ENCODE data around the gene GRK4.
"Not testable (repeated sequence)": the region's sequence is repeated elsewhere in the genome, so short reads cannot be mapped to it uniquely, and the experiment has no call there.

The GRK4 gene

DNA sequence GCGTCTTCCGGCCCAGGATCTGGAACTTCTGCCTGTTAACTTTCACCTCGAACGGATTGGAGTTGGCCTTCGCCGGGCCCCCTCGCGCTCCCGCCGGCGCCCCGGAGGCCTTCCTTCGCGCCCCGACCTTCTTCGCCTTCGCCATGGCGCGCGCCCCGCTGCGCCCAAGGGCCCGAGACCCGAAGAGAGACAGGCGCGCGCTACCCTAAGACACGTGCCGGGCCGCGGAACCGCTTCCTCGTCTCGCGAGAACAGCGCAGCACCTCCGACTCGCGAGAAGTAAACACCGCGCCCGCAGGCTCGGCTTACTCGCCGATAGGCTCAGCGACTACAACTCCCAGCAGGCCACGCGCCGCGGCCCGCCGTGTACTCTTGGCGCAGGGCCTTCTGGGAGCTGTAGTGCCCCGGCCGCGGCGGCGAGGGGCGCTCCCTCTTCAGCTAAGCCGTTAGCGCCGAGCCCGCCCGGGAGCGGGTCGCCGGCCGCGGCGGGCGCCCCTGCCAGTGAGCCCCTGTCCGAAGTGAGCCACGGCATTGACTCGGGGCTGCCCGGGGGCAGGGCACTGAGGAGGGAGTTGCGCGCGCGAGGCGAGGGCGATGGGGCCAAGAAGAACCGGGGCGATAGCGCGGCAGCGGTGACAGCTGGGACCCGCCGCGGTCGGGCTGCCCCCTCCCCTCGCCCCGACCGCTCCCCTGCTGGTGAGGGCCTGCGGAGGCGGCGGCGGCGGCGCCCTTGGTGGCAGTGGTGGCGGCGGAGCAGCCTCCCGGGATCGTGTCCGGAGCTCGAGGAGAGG, at the start of gene GRK4, which contains the start of gene NOP14:
GRK4 (plus strand) TSS at position 397 of the 791 bp plus-strand sequence. CDS start 500 bp downstream, outside the sequence.
NOP14 (minus strand) TSS at position 232 of the 791 bp plus-strand sequence; CDS start at position 145, 87 bp downstream.
- DNase-seq (ENCODE audit: low read depth in 1 of 2, low spot score in 1 of 2) = peak; percentile 90 to 95

DNA sequence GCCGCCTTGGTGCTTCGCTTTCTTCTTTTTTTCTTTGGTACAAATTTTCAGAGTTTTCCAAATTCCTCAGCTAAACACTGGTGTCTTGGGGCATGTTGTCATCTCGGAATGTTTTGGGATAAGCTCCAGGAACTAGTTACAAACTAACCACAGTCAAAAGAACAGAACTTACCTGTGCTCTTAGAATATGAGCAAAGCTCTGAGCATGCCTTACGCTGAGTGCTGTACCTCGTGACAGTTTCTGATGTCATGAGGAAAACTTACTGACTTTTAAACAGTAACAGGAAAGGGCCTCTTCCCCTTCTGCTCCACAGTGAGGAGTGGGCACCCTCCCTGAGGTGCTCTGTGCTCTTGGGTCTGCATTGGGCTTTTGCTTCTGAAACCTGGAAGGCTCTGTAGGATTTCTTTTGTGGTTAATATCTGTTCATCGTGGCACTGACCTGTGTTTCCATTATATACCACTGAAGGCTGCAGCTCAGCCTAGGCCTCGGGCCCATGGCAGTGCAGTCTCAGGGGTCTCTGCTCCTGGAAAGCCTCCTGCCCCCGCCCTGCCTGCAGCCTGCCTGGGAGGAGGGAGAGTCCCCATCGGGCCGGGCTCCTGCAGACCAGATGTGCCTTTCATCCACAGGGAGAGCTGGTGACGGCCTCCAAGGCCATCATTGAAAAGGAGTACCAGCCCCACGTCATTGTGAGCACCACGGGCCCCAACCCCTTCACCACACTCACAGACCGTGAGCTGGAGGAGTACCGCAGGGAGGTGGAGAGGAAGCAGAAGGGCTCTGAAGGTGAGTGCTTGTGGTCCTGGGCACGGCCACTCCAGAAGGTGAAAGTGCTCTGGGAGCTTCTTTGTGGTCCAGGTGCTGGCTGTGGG, 48.9 kb upstream of the GRK4 start:
- DNase-seq (ENCODE audit: low read depth in 1 of 2, low spot score in 1 of 2) = no peak

DNA sequence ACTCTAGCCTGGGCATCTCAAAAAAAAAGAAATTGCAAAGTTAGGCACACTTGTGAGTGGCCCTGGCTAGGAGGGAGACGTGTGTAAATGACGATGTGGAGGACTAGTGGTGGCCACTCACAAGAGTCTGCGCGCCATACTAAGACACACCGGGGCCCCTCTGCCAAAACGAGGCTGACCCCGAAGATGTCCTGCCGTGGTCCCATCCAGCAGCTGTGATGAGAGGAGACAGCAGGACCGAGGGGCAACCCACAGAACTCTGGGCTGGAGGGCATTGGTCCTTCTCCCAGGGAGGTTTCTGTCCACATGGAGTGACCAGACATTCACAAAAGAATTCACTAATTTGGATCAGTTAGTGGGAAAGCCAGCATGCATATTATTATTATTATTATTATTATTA, 47.6 kb upstream of the GRK4 start:
- DNase-seq (ENCODE audit: low read depth in 1 of 2, low spot score in 1 of 2) = no peak

DNA sequence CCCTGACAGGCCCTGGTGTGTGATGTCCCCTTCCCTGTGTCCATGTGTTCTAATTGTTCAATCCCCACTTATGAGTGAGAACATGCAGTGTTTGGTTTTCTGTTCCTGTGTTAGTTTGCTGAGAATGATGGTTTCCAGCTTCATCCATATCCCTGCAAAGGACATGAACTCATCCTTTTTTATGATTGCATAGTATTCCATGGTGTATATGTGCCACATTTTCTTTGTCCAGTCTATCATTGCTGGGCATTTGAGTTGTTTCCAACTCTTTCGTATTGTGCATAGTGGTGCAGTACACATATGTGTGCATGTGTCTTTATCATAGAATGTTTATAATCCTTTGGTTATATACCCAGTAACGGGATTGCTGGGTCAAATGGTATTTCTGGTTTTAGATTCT, 46.7 kb upstream of the GRK4 start:
- DNase-seq (ENCODE audit: low read depth in 1 of 2, low spot score in 1 of 2) = not testable (repeated sequence)

DNA sequence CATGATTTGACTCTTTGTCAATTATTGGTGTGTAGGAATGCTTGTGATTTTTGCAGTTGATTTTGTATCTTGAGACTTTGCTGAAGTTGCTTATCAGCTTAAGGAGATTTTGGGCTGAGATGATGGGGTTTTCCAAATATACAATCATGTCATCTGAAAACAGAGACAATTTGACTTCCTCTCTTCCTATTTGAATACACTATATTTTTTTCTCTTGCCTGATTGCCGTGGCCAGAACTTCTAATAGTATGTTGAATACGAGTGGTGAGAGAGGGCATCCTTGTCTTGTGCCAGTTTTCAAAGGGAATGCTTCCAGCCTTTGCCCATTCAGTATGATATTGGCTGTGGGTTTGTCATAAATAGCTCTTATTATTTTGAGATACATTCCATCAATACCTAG, 45.1 kb upstream of the GRK4 start:
- not testable (repeated sequence) for DNase-seq (ENCODE audit: low read depth in 1 of 2, low spot score in 1 of 2)

DNA sequence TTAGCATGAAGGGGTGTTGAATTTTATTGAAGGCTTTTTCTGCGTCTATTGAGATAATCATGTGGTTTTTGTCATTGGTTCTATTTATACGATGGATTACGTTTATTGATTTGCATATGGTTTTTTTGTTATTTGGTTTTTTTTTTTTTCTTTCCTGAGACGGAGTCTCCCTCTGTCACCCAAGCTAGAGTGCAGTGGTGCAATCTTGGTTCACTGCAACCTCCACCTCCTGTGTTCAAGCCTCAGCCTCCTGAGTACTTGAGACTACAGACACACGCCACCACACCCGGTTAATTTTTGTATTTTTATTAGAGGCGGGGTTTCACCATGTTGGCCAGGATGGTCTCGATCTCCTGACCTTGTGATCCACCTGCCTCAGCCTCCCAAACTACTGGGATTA, 44.7 kb upstream of the GRK4 start:
- DNase-seq (ENCODE audit: low read depth in 1 of 2, low spot score in 1 of 2) = not testable (repeated sequence)

DNA sequence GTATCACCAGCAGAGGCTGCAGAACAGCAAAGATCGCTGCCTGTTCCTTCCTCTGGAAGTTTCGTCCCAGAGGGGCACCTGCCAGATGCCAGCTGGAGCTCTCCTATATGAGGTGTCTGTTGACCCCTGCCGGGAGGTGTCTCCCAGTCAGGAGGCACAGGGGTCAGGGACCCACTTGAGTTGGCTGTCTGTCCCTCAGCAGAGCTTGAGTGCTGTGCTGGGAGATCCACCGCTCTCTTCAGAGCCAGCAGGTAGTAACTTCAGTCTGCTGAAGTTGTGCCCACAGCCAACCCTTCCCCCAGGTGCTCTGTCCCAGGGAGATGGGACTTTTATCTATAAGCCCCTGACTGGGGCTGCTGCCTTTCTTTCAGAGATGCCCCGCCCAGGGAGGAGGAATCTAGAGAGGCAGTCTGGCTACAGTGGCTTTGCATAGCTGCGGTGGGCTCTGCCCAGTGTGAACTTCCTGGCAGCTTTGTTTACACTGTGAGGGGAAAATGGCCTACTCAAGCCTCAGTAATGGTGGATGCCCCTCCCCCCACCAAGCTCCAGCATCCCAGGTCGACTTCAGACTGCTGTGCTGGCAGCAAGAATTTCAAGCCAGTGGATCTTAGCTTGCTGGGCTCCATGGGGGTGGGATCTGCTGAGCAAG, 40.8 kb upstream of the GRK4 start:
- not testable (repeated sequence) for DNase-seq (ENCODE audit: low read depth in 1 of 2, low spot score in 1 of 2)

DNA sequence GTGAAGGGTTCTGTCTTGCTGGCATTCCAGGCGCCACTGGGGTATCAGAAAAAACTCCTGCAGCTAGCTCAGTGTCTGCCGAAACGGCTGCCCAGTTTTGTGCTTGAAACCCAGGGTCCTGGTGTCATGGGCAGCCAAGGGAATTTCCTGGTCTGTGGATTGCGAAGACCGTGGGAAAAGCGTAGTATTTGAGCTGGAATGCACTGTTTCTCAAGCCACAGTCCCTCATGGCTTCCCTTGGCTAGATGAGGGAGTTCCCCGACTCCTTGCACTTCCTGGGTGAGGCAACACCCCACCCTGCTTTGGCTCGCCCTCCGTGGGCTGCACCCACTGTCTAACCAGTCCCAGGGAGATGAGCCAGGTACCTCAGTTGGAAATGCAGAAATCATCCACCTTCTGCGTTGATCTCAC, 40.2 kb upstream of the GRK4 start:
- DNase-seq (ENCODE audit: low read depth in 1 of 2, low spot score in 1 of 2) = no peak

DNA sequence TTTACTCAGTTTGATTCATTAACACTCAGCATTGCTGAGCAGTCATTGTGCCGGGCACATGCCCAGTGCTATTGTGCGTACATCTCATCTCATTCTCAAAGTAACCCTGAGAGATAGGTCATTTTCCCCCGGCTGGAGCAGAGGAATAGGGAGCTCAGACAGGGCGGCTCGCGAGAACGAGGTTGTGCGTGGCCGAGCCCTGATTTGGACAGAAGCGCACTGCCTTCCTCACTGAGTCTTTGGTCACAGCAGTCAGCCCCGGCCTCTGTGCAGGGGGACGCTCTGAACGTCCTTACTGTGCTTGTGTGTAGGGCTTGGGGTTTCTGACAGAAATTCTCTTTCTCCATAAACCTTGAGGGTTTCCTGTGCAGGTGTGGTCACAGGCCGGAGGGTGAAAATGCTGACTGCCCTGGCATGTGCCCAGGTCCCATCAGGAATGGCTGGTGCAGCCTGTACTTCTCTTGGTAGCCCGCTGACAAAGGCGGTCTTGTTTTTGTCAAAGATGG, 39.6 kb upstream of the GRK4 start:
- no peak for DNase-seq (ENCODE audit: low read depth in 1 of 2, low spot score in 1 of 2)

DNA sequence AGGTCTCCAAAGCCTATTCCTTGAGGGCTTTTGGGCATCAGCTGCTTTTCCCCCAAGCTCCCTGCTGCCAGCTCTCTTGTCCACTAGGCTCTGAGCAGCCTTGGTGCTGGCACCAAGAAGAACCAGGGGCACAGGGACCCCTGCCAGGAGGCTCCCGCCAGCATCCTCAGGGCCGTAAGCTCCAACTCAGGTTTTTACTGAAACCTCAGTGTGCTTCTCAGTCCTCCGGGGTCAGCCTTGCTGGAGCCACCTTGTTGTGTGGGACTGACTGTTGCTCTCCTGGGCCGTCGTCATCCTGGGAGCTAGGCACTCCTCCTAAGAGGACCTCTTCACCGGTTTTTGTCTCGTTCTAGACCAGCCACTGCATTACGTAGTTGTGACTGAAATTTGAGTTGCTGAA, 39.1 kb upstream of the GRK4 start:
- DNase-seq (ENCODE audit: low read depth in 1 of 2, low spot score in 1 of 2) = no peak

DNA sequence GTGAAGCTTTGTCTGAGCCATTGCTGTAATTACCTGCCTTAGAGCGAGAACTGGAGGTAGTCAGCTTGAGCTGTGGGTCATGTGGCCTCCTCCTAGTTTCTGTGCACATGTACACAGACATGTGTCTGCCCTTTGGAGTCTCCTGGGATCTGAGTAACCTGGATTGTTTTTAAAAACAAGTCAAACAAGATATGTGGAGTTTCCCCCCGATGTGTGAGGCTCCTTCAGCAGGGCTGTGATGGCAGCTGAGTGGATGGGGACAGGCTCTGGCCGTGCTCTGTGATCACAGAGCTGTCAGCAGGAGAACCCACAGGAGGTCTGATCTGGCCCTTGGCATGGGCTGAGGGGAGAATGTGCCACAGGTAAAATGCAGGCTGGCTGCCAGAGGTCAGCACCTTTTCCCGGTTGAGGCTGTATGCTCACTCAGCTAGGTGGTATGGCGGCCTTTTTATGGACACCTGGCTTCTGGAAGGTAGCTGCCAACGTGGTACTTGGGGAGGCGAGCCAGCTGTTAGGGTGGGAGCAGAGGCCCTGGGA, 38.5 kb upstream of the GRK4 start:
- DNase-seq (ENCODE audit: low read depth in 1 of 2, low spot score in 1 of 2) = no peak

DNA sequence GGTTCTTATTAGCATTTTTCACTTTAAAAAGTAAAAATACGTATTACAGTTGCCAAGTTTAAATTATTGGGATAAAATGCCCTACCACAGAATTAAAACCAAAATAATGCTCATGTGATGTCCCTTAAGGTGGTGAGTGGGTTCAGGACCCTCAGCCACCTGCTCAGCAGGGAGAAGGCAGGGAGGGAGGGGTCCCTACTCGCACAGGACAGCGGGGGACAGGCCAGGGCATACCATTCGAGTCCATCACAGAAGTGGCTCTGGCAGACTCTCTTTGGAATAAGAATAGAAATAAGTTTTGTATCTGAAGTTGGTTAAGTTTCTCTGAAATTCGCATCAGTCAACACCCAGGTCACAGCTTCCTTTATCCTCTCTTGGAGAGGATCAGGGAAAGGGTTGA, 37.9 kb upstream of the GRK4 start:
- no peak for DNase-seq (ENCODE audit: low read depth in 1 of 2, low spot score in 1 of 2)

DNA sequence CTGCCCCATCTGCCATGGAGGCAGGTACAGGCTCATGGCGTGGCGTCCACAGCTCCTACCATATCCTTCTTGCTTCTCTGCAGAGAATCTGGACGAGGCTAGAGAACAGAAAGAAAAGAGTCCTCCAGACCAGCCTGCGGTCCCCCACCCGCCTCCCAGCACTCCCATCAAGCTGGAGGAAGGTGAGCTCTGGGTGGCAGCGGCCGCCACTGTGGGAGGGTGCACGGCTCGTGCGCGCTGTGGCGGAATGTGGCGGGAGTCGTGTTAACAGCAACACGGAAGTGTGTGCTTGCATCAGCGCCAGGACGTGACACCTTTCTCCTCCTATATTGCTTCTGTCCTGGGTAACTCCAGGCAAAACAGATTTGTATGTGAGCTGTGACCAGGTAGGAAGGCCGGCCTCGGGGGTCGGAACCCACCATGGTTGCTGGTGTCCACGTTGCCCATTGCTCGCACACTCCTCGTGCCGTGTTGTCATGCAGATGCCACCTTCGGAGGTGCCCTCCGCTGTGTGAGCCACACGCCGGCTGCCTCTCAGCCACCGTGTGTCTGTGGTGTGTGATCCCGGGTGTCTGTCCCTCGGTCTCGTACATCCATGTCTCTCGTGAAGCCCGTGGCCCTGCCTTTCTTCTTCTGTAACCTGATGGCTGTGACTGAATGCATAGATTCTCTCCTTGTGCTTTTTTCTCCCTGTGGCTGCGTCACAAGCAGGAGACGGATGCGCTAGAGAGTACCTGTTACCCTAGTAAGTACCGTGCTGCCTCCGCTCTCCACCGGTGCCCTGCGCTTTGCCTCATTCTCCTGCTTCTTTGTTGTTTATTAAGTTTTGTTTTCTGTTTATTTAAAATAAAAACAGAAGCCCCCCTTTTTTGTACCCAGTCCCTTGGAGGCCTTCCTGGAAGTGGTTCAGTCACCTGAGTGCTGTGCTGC, 37.2 kb upstream of the GRK4 start:
- DNase-seq (ENCODE audit: low read depth in 1 of 2, low spot score in 1 of 2) = no peak

DNA sequence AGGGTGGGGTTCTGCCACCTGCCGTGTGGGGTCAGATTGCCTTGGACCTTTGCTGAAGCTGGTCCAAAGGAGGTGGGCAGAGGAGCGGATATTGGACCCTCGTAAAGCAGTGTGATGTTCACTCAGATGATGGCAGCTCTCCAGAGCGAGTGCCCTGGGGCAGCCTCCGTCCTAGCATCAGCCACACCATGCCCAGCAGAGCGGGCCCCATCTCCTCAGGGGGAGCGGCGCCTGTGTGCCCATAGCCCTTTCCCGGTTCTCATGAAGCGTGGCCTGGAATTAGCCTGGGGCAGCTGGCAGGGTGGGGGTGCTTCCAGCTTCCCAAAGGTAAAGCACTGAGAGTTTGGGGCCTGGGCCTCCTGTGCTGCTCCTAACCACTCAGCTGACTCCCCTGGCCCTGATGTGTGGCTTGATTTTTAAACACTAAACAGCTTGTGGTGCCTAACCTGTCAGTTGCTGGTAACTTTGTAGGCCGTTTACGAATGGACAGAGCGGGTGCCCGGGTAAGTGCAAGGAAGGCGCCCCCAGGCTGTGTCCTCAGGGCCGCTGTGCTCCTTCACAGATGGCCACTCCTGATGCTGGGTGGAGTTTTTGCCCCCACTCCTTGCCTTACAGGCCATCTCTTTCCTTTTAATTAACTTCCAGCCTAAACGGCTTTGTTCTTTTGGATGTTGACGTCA, 36.2 kb upstream of the GRK4 start:
- no peak for DNase-seq (ENCODE audit: low read depth in 1 of 2, low spot score in 1 of 2)

DNA sequence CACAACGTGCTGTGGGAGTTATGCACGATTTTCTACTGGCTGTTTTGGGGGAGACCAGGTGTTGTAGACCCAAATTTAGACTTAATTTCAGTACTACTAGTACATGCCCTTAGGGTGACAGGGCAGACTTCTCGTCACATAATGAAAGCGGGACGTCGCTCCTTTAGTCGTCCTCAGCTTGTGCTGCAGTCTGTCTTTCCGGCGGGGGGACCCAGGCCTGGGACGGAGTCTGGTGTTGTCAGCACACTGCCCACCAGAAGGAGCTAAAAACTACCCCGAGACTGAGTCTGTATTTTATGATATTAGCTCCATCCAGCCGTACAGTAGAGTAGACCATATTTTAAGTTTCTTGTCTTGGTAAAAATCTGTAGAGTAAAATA, 35.7 kb upstream of the GRK4 start:
- no peak for DNase-seq (ENCODE audit: low read depth in 1 of 2, low spot score in 1 of 2)

DNA sequence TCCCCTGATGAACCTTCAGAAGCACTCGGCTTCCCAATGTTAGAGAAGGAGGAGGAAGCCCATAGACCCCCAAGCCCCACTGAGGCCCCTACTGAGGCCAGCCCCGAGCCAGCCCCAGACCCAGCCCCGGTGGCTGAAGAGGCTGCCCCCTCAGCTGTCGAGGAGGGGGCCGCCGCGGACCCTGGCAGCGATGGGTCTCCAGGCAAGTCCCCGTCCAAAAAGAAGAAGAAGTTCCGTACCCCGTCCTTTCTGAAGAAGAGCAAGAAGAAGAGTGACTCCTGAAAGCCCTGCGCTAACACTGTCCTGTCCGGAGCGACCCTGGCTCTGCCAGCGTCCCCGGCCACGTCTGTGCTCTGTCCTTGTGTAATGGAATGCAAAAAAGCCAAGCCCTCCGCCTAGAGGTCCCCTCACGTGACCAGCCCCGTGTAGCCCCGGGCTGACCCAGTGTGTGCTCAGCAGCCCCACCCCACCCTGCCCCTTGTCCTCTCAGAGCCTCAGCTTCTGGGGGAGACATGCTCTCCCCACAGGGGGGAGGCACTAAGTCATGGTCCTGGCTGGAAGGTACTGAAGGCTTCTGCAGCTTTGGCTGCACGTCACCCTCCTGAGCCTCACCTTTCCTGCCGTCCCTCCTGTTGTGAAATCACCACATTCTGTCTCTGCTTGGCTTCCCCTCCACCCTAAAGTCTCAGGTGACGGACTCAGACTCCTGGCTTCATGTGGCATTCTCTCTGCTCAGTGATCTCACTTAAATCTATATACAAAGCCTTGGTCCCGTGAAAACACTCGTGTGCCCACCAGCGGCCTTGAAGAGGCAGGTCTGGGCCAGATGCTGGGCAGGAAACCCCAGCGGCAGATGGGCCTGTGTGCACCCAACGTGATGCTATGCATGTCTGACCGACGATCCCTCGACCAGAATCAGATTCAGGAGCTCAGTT, 34.9 kb upstream of the GRK4 start:
- no peak for DNase-seq (ENCODE audit: low read depth in 1 of 2, low spot score in 1 of 2)

DNA sequence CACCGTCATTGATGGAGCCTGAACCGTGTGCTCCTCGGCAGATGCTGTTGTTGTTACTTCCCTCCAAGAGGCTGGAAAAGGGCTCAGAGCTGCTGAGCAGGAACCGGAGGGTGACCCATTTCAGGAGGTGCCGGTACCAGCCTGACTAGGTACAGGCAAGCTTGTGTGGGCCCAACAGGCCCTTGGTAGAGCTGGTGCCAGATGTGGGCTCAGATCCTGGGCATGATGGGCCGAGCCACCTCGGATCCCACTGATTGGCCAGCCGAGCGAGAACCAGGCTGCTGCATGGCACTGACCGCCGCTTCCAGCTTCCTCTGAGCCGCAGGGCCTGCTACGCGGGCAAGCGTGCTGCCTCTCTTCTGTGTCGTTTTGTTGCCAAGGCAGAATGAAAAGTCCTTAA, 33.9 kb upstream of the GRK4 start:
- DNase-seq (ENCODE audit: low read depth in 1 of 2, low spot score in 1 of 2) = no peak

DNA sequence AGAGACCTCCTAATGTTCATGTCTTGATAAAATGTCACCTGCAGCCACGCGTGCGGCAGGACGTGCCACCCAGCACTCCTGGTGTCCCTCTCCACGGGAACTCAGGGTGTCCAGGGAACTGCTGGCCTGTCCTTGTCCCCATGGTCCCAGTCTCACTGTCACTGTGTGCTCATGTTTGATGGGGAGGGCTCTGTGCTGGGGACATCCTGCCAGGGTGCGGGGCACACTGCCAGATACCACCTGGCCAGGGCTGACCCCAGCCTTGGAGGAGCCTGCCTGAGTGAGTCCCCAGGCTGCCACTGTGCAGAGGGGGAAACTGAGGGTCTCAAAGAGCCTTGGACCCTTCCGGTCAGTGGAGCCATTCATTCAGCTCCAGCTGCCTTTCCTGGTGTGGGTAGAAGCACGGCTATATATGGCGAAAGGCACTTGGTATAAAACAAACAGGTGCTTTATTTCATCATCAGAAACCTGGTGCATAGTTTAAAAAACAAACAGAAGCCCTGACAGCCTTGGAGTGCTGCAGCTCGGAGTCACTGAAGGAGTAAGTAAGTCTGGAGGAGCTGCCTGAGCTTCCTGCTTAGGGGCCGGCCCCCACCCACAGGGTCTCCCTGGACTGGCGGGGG, 33.1 kb upstream of the GRK4 start:
- no peak for DNase-seq (ENCODE audit: low read depth in 1 of 2, low spot score in 1 of 2)
